HG03039 (cell line): ENCODE results near the gene MYO3A.

Experiments used
- ATAC-seq: cut with Tn5 transposase; IDR thresholded peaks from one replicate; pipeline ENCODE4 v1.9.1; 2021; ENCODE audit warnings: mild to moderate bottlenecking, moderate library complexity; ENCODE audit not compliant: unreplicated experiment

The MYO3A gene

GRCh38 chr10:26251925-26252324, 317.9 kb downstream of the MYO3A start:
- ATAC-seq = no peak

GRCh38 chr10:26254616-26255015, 320.6 kb downstream of the MYO3A start:
- no peak for ATAC-seq

- ATAC-seq = no peak
Measured at GRCh38 chr10:26259341-26259740, 325.3 kb downstream of the MYO3A start.
